SKM-1 (cell line): ENCODE measurements around the gene KLF7.
A peak's percentile ranks its signal among the peaks of the same experiment; 100 is the strongest.

ENCODE experiments used
- DNase-seq: peaks from one replicate; lab custom pipeline; 2025; ENCODE audit not compliant: unreplicated experiment; lab: John Stamatoyannopoulos, UW

The KLF7 gene

GRCh38 chr2:207167099-207167923, 1.6 kb upstream of the KLF7 start:
- peak; percentile 89 for DNase-seq

DNA sequence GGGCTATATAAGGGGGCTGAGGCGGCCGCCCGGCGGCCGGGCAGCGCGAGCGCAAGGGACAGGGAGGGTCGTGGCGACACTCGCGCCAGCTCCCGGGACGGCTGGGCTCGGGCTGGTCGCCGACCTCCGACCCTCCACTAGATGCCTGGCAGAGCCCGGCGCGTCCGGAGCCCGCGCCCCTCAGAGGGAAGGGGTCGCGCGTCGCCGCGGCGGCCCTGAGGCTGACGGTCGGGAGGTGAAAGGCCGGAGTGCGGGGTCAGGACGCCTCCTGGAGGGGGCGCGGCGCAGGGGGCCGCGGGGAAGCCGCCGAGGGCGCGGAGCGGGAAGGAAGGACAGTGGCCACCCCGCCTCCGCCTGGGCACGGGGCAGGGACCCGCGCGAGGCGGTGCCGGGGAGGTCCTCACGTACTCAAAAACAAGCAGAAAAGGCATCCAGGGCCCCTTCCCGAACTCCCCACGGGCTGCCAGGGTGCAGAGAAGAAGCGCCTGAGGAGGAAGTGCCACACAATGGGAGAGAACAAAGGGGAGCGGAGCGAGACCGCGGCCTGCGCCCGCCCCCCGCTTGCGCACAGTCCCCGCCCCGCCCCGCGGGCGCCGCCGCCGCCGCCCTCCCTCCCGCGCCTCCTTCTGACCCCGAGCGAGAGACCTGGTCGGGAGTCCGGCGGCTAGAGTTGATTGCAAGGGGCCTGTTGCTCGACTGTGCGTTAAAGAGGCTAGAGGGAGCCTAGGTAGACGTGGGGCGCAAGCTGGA, 776 bp upstream of the KLF7 start:
- peak; percentile 57 for DNase-seq

DNA sequence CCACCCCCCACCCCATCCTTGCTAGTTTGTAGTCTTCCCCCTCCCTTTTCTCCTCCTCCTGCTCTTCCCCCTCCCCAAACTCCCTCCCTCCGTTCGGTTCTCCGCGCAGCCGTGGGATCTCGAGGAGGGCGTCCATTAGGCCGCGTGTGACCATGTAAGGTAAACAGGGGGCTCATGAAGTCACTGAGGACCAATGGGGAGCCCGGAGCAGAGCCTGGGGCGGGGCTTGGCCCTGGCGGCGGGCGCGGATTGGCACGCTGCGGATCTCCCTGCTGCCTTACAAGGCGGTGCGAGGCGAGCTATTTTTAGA, 246 bp upstream of the KLF7 start:
- peak; percentile 91 for DNase-seq

DNA sequence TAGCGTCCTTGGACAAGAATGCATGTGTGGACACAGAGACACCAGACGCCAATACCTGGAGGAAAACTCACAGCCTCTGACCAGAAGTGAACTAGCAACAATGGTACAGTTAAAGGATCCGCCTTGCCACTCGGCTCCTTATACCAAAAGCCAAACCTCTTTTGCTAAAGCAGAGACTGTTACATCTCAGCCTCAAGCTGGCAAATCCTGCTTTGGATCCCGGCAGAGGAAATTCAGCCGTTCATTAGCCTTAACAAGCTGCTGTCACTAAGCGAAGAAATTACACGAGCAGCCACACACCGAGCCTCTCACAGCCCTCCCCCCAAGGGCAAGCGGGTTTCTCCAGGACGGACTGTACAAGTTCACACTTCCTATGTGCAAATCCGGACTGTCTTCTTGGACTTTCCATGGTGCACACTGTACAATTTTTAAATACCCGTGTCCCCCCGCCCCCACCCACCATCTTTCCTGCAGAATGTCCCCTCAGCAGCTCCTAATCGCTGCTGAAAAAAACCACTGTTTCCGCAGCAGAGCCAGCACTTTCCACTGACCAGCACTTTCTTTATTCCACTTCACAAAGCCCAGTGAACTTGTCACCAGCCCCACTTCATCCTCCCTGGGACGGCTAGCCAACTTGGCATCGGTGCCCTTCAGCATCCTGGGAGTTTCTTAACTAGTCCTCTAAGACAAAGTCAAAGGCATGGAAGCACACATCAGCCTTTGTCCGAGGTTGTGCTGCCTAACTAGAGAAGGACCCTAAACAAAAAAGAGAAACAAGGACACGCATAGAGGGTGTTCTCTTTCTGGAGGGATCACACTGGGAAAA, 1.5 kb downstream of the KLF7 start:
- DNase-seq: no peak

DNA sequence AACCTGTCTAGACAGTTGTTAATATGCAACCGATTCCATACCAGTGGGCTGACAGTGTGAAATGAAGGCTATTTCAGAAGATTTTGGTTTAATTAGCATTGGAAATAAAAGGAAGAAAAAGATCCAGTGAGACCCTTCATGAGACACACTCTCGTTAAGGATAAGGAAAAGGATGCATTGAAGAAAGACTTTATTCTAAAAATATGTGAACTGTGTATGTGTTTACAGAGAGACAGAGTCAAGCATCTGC, 2.1 kb downstream of the KLF7 start:
- no peak for DNase-seq

GRCh38 chr2:207163053-207163755, 2.5 kb downstream of the KLF7 start:
- DNase-seq: no peak

DNA sequence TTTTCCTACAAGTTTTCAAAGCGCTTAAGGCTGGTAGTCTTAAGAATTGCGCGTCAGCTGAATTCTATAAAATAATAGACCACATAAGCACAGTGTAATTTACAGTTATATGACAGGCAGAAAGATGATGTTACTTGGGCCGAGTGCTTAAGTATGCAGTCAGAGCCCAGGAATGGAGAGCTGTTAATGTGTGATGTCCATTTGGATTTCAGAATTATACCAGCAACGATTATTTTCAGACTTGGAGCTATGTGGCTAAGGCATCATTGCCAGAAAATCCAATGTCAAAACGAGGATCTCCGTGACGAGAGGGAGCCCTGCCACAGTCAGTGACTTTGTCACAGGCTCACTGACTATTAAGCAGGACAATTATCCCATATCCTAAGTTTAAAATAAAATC, 3.4 kb downstream of the KLF7 start:
- no peak for DNase-seq

DNA sequence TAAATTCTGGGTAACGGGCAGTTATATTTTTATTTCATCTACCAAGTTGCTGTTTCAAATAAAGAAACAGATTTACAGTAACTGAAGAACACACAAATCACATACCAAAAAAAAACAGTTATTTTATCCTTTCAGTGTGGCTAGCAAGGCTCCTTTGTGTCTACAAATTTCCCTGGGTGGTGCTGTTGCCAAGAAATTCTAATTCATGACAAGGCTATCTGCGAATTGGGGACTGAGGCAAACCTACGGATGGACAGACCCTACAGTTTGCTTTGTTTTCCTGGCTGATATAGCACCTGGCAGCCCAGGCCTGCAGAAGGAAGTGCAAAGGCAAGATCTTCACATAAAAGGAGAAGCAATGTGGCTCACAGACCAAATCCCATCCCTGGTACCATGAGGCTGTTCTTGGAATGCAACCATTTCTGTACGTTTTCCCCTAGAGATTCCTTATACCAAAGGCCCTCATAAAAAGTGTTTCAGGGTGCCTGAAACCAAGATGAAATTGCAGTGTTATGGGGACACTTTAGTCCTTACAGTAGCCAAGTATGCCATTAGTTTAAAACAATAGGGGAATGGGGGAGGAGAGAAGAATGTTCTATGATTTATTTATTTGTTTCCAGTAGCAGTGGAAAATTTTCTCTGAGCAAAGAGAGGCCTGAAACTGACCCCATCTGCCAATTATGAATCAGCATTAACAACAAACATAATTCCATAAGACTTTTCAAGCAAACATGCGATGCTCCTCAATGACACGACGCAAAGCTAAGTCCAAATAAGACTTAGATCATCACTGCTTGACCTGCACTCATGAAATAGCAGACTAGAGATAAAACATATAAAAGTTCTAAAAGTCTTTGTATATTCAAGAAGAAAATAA, 4.3 kb downstream of the KLF7 start:
- DNase-seq: no peak

DNA sequence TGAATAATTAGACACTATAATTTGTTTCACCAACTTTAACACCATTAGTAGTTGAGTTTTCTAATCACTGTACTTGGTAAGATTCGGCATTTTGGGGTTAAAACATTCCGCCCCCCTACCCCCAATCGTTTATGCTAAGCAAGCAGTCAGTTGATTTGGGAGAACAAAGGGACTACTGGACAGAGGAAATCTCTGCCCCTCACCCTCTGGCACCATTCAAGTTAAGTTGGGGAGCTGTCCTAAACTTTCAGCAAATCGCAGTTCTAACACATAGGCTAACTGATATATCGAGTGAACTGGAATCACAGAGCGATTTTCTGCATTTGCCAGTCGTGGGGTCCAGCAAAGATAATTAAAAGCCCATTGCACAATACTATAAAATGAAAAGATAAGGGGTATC, 5.6 kb downstream of the KLF7 start:
- DNase-seq: no peak

DNA sequence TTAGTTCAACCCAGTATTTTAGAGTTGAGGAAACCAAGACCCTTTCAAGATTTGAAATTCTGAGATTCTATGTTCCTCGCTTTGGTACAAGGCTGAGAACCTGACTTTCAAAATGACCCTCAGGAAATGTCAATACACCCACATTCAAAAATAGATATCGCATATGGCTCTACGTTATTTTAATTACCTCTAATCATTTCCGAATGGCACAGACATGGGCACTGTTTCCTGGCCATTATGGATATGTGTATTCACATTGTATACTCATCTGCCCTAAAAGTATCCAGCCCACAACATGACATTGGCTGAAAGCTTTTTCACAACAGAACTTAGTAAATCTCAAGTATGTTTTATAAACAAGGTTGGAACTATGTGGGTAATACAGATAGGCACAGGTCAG, 6.7 kb downstream of the KLF7 start:
- no peak for DNase-seq

DNA sequence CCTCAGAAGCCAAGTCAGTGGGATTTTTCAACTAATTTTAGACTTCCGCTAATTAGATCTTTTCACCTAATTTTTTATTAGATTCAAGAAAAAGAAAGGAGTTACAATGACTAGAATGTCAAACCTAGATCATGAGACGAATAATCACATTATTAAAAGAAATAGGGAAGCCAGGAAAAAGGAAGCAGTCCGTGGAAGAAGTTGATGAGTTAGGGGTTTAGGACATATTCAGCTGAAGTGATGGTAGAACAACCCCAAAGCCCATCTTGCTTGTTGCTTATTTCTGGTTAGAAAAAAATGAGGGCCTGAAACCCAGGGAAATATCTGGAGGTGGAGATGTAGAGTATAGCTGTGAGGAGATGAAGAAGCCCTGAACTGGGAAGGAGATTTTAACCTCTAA, 8.0 kb downstream of the KLF7 start:
- DNase-seq: no peak

- DNase-seq: no peak
Observed at GRCh38 chr2:207157162-207157481, 8.6 kb downstream of the KLF7 start.

DNA sequence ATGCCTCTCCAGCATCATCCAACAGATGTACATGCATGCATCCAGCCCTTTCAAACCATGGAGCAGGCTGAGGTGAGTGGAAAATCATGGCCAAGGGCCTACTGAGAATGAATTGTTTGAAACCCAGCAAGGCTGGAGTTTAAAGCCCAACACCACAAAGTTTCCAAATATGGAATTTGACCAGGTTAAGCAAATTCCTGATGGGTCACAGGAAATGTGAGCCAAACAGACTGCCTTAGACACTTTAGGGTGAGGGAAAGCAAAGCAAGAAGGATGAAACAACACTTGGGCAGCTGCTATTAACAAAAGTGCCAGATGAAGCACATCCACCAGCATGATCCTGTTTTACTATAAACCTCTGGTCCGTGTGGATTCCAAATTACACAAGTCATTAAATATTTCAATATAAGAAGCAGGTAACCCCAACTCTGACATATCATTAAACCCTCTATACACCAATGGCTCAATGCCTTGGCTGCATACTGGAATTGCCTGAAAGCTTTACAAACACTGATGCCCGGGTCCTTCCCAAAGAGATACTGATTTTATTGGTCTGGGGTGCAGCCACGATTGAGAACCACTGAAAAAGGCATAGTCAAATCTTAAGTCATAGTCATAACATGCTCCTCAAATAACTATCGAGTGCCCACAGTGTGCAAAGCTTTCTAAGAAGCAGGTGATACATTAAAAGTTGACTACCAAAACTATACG, 9.1 kb downstream of the KLF7 start:
- no peak for DNase-seq

DNA sequence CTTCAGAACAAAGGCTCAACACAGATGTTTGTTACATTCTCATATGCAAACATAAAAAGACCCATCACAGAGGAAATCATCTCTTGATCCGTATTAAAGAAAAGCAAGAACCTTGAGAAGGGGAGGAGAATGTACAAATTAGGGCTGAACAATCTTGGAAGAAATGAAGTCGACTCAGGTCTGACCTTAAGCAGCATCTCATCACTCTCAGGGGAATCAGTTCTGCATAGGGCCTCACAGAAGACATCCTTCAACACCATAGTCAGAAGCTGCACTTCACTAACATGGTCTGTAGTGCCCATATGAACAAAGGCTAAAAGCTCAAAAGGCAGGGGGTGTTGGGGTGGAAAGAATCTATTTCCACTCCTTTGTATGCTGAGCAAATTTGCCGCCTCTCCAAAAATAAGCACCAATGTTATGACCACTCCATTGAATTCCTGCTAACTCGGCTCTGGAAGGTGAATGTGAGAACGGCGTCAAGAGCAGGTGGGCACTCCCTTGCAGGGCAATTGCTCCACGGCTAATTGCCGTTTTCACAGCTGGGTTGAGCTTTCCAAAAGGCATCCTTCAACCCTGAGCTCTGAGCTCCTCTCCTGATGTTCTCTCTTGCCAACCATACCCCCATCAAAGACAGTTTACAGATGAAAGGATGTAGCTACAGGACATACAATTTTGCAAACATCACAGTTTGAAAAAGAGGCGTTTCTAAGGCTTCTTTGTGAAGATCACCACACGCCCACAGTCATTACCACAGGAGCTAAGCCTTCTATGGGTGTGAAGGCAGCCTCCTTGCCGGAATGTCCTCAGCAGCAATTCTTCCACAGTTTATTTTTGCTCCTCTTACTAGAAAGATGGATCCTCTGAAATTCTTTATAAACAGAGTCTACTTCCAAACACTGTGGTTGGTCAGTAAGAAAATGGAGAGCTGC, 10.0 kb downstream of the KLF7 start:
- no peak for DNase-seq

DNA sequence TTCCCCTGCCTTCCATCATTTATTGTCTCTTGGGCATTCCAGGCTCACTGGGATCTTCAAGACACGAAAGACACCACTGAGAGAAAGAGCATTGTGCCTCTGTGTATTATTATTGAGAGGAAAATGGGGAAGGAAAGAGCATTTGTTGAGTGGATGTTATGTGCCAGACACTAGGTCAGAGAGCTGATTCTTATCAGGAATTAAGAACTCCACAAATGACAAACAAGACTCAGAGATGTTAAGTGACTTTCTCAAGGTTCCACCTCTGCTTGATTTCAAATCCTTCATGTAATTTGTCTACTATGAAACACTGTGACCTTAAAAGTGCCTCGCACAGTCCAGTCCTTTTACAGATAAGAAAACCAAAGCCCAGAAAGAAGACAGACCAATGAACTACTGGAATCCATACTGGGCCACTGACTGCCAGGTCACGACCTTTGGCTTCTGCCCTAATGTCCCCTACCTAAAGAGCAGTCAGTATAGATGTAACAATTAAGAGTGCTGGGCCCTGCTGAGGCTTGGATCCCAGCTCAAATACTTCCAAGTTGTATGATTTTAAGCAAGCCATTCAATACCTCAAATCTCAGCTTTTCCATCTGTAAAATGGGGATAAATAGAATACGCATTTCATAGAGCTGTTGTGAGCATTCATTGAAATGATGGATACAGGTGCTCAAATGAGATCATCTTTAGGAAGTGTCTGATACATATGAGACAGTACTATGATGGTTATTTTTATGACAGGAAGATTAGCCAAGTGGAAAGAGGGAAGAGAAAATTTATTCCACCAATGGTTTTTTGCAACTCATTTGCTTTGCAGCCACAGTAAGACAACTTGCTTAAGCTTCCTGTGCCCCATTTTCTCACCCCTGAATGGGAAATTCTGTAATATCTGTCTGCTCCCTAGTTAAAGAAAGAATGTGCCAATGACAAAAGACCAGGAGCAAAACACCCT, 10.9 kb downstream of the KLF7 start:
- no peak for DNase-seq

DNA sequence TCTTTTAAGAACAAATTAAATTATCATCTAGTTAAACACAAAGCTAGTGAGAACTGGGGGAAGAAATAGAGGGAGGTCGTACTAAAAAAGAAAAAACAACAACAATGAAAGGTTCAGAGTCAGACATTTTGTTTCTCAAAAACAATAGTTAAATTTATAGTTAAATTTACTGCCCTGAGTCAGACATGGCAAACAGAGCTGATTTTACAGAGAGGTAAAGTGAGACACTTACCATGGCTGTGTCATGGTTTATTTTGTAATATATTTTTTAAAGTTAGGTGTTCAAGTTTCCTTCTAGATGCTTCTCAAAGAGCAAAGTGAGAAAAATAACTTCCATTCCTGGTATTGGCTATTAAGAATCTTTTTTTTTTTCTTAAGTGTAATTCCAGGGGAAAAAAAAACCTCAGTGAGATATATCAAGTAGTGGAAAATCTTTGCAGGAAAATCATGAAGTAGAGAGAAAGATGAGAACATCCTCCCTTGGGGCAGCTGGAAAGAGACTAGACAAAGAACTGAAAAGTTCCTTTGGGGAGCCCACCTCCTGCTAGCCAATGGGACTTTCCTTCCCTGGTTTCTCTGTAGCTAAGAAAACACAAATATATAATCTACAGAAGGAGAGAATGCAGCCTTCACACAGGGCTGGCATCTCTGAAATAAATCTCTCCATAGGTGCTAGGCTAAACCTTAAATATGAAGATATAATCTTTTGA, 12.3 kb downstream of the KLF7 start:
- no peak for DNase-seq

DNA sequence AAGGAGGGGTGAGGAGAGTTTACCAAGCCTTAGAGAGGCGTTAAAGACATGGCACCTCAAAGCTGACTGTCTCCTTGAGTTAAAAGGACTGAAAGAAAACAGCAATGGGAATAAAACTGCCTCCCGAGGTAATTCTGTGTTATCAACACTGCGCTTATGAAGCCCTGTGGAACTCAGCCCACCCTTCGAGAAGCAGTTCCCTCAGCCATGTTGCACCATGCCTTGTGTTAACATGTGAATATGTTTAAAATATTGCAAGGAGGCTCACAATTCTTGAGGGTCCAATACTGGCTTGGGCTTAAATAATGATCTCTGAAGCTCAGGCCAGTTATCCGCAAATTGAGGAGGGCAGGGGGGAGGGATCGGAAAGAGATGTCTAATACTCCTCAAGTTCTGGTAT, 14.7 kb downstream of the KLF7 start:
- DNase-seq: no peak
